Parathyroid adenoma (tissue), 2 donors: Measurements from ENCODE around the gene FAM222B.
"Not testable (repeated sequence)": the region's sequence is repeated elsewhere in the genome, so short reads cannot be mapped to it uniquely, and the experiment has no call there.

ENCODE experiments used
- H2AFZ ChIP-seq: fragments of 300-600 bp; sonication (generic); one replicate; pipeline ENCODE4 v1.7.0; 2017; ENCODE audit warnings: antibody characterized with exemption, mild to moderate bottlenecking
- H3K27ac ChIP-seq: fragments of 300-600 bp; sonication (generic); one replicate; pipeline ENCODE4 v1.7.0; 2017
- H3K27me3 ChIP-seq: fragments of 300-600 bp; sonication (generic); one replicate; pipeline ENCODE4 v1.7.0; 2017; ENCODE audit warnings: low read length; ENCODE audit not compliant: control insufficient read depth, insufficient read depth
- H3K36me3 ChIP-seq: fragments of 300-600 bp; sonication (generic); one replicate; pipeline ENCODE4 v1.7.0; 2017; ENCODE audit warnings: low read length; ENCODE audit not compliant: control insufficient read depth, insufficient read depth
- H3K4me1 ChIP-seq: fragments of 300-600 bp; sonication (generic); one replicate; pipeline ENCODE4 v1.7.0; 2017; ENCODE audit warnings: control low read depth
- H3K4me2 ChIP-seq: fragments of 300-600 bp; sonication (generic); one replicate; pipeline ENCODE4 v1.7.0; 2017; ENCODE audit warnings: low read length
- H3K4me3 ChIP-seq: fragments of 300-600 bp; sonication (generic); one replicate; pipeline ENCODE4 v1.7.0; 2017; ENCODE audit warnings: low read depth, low read length
- H3K79me2 ChIP-seq: fragments of 300-600 bp; sonication (generic); one replicate; pipeline ENCODE4 v1.7.0; 2017; ENCODE audit warnings: control low read depth
- H3K9ac ChIP-seq: fragments of 300-600 bp; sonication (generic); one replicate; pipeline ENCODE4 v1.7.0; 2017; ENCODE audit warnings: mild to moderate bottlenecking
- H3K9me3 ChIP-seq: fragments of 300-600 bp; sonication (generic); one replicate; pipeline ENCODE4 v1.7.0; 2017; ENCODE audit warnings: low read length; ENCODE audit not compliant: control insufficient read depth
- CTCF ChIP-seq: fragments of 300-600 bp; sonication (generic); IDR thresholded peaks from one replicate; pipeline ENCODE4 v1.7.0; 2017; ENCODE audit warnings: antibody characterized with exemption, mild to moderate bottlenecking
- donor health status: primary hyperparathyroidism.

FAM222B gene

DNA sequence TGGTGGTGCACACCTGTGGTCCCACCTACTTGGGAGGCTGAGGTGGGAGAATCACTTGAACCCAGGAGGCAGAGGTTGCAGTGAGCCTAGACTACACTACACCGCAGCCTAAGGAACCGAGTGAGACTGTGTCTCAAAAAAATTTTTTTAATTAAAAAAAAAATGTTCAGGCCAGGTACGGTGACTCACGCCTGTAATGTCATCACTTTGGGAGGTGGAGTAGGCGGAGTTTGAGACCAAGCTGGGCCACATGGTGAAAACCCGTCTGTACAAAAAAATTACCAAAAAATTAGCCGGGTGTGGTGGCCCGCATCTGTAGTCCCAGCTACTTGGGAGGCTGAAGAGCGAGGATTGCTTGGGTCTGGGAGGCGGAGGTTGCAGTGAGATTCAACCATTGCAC lies 3.6 kb upstream of the FAM222B start:
- no peak for TF ChIP-seq CTCF
- no peaks in the 10 kb centered on the region for H3K27me3 ChIP-seq
- H3K4me1 ChIP-seq, result peaks cover 3% of the 10 kb centered on the region
- no peaks in the 10 kb centered on the region for H3K36me3 ChIP-seq
- H3K9me3 ChIP-seq, result no peaks in the 10 kb centered on the region
- H3K79me2 ChIP-seq, result peaks cover 9% of the 10 kb centered on the region
- H2AFZ ChIP-seq, result no peak overlapping the region
- H3K4me2 ChIP-seq, result no peak overlapping the region
- no peak overlapping the region for H3K27ac ChIP-seq
- H3K4me3 ChIP-seq, result no peak overlapping the region
- no peak overlapping the region for H3K9ac ChIP-seq

- no peak overlapping the region for H3K27ac ChIP-seq
- H3K4me2 ChIP-seq, result no peak overlapping the region
- peaks cover 14% of the 10 kb centered on the region for H3K79me2 ChIP-seq
- H3K27me3 ChIP-seq, result no peaks in the 10 kb centered on the region
- H3K9me3 ChIP-seq, result no peaks in the 10 kb centered on the region
- H3K9ac ChIP-seq, result no peak overlapping the region
- no peak overlapping the region for H3K4me3 ChIP-seq
- H3K36me3 ChIP-seq, result no peaks in the 10 kb centered on the region
- H3K4me1 ChIP-seq, result peaks cover 3% of the 10 kb centered on the region
- no peak for TF ChIP-seq CTCF
- H2AFZ ChIP-seq, result no peak overlapping the region
Observed at GRCh38 chr17:28843816-28844148, 1.2 kb upstream of the FAM222B start.

GRCh38 chr17:28841901-28842281 lies 699 bp downstream of the FAM222B start:
- no peak overlapping the region for H3K9ac ChIP-seq
- H3K79me2 ChIP-seq, result peaks cover 25% of the 10 kb centered on the region
- peak overlapping the region; percentile 88 for H3K4me2 ChIP-seq
- H2AFZ ChIP-seq, result peak overlapping the region; percentile 96
- TF ChIP-seq CTCF, result no peak
- H3K27ac ChIP-seq, result peak overlapping the region; percentile 55
- peaks cover 3% of the 10 kb centered on the region for H3K4me1 ChIP-seq
- no peaks in the 10 kb centered on the region for H3K27me3 ChIP-seq
- no peaks in the 10 kb centered on the region for H3K36me3 ChIP-seq
- H3K9me3 ChIP-seq, result no peaks in the 10 kb centered on the region
- peak overlapping the region; percentile 87 for H3K4me3 ChIP-seq

DNA sequence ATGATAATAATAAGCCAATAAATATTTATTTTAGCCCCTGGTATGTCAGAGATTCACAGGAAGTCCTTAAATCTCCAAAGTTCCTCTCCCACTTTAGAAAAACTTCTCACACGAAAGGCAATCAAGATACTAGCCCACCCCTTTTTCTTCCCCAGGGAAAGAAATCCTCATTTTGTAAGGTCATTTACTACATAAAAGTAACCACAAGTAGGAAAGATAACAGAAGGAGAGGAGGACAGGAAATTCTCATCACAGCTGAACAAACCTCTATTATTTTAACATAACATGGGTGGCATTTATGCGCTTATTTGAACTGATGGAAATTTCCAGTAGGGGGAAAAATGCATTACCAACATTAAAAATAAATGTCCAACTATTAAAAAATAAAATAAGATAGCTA lies 3.4 kb downstream of the FAM222B start:
- peaks cover 3% of the 10 kb centered on the region for H3K4me1 ChIP-seq
- H2AFZ ChIP-seq, result no peak overlapping the region
- H3K36me3 ChIP-seq, result no peaks in the 10 kb centered on the region
- no peak overlapping the region for H3K27ac ChIP-seq
- peaks cover 36% of the 10 kb centered on the region for H3K79me2 ChIP-seq
- H3K9ac ChIP-seq, result no peak overlapping the region
- no peaks in the 10 kb centered on the region for H3K27me3 ChIP-seq
- no peak overlapping the region for H3K4me3 ChIP-seq
- no peaks in the 10 kb centered on the region for H3K9me3 ChIP-seq
- no peak for TF ChIP-seq CTCF
- H3K4me2 ChIP-seq, result no peak overlapping the region

- not testable (repeated sequence) for H3K36me3 ChIP-seq, H3K9ac ChIP-seq, H3K4me1 ChIP-seq, H3K27ac ChIP-seq, H3K4me3 ChIP-seq, H3K4me2 ChIP-seq, H3K9me3 ChIP-seq, H2AFZ ChIP-seq, H3K27me3 ChIP-seq
- H3K79me2 ChIP-seq, result peaks cover 42% of the 10 kb centered on the region
Observed at GRCh38 chr17:28836541-28836940, 6.0 kb downstream of the FAM222B start.
